Endothelial cell of umbilical vein (primary cell): ENCODE data around the gene VRK2.

Experiments
- EZH2 ChIP-seq: IDR thresholded peaks from 2 replicates; pipeline ENCODE4 v1.6.1; 2012; ENCODE audit warnings: borderline replicate concordance, low read depth, mild to moderate bottlenecking, moderate library complexity, low read length, inconsistent platforms; ENCODE audit not compliant: severe bottlenecking
- JUN ChIP-seq: IDR thresholded peaks from 2 replicates; pipeline ENCODE4 v1.6.1; 2011; ENCODE audit warnings: borderline replicate concordance, low read depth; ENCODE audit not compliant: insufficient read length, insufficient read depth
- MYC ChIP-seq: IDR thresholded peaks from one replicate; pipeline ENCODE4 v1.6.1; 2011; ENCODE audit warnings: mild to moderate bottlenecking, low read depth, low read length
- POLR2A ChIP-seq: IDR thresholded peaks from 2 replicates; pipeline ENCODE4 v1.6.1; 2012; ENCODE audit warnings: low read depth, mild to moderate bottlenecking, control low read depth, low read length
- POLR2AphosphoS5 ChIP-seq: IDR thresholded peaks from 2 replicates; pipeline ENCODE4 v1.6.1; 2012; ENCODE audit warnings: low read depth, mild to moderate bottlenecking, control low read depth, low read length, moderate library complexity; ENCODE audit not compliant: insufficient read depth
- TF ChIP-seq, protein P1 (sequence below), 2 donors: IDR thresholded peaks; 1 replicate in 1 of 2; 2 replicates in 1 of 2; pipeline ENCODE4 v1.5.1; 2011; ENCODE audit warnings: low read length in 2 of 2, mild to moderate bottlenecking in 2 of 2, moderate library complexity in 2 of 2, control low read depth in 1 of 2, inconsistent platforms in 1 of 2, low read depth in 1 of 2; ENCODE audit not compliant: insufficient read depth in 1 of 2; ENCODE audit errors: extremely low read depth in 1 of 2
- TF ChIP-seq, protein P2 (sequence below): IDR thresholded peaks from 2 replicates; pipeline ENCODE4 v1.6.1; 2011; ENCODE audit not compliant: insufficient read depth, insufficient read length

- TF ChIP-seq, protein P1, sequence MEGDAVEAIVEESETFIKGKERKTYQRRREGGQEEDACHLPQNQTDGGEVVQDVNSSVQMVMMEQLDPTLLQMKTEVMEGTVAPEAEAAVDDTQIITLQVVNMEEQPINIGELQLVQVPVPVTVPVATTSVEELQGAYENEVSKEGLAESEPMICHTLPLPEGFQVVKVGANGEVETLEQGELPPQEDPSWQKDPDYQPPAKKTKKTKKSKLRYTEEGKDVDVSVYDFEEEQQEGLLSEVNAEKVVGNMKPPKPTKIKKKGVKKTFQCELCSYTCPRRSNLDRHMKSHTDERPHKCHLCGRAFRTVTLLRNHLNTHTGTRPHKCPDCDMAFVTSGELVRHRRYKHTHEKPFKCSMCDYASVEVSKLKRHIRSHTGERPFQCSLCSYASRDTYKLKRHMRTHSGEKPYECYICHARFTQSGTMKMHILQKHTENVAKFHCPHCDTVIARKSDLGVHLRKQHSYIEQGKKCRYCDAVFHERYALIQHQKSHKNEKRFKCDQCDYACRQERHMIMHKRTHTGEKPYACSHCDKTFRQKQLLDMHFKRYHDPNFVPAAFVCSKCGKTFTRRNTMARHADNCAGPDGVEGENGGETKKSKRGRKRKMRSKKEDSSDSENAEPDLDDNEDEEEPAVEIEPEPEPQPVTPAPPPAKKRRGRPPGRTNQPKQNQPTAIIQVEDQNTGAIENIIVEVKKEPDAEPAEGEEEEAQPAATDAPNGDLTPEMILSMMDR (IDR thresholded peaks at IDR 0.05; ENCODE audit: extremely low read depth in 1 of 2, insufficient read depth in 1 of 2, low read depth in 1 of 2, low read length in 2 of 2) = no peak
- TF ChIP-seq POLR2AphosphoS5 = no peak
- no peak for TF ChIP-seq EZH2
- TF ChIP-seq POLR2A = no peak
- no peak for TF ChIP-seq MYC
- no peak for TF ChIP-seq JUN
- TF ChIP-seq, protein P2, sequence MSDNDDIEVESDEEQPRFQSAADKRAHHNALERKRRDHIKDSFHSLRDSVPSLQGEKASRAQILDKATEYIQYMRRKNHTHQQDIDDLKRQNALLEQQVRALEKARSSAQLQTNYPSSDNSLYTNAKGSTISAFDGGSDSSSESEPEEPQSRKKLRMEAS = no peak
Measured at GRCh38 chr2:58032016-58032763, 14.4 kb upstream of the VRK2 start.
